TTC549 (cell line): ENCODE results near the gene SLC26A11.
"Not testable (repeated sequence)": the region's sequence is repeated elsewhere in the genome, so short reads cannot be mapped to it uniquely, and the experiment has no call there.

ENCODE experiments used
- FAIRE-seq: peaks from 2 replicates; lab custom pipeline; 2012; peaks lifted over from hg19 to GRCh38; lab: Jason Lieb, UNC

Gene SLC26A11

GRCh38 chr17:80219013-80219762, 1.0 kb upstream of the SLC26A11 start:
- no peak for FAIRE-seq

- no peak for FAIRE-seq
Observed at GRCh38 chr17:80219763-80220053, 519 bp upstream of the SLC26A11 start.

GRCh38 chr17:80220736-80221215, 549 bp downstream of the SLC26A11 start:
- no peak for FAIRE-seq

GRCh38 chr17:80221351-80222105, 1.3 kb downstream of the SLC26A11 start:
- FAIRE-seq = no peak

- no peak for FAIRE-seq
Observed at GRCh38 chr17:80222376-80223141, 2.3 kb downstream of the SLC26A11 start.

GRCh38 chr17:80223142-80223815, 3.1 kb downstream of the SLC26A11 start:
- FAIRE-seq = no peak

- FAIRE-seq = no peak
Observed at GRCh38 chr17:80223838-80224497, 3.7 kb downstream of the SLC26A11 start.

- FAIRE-seq = no peak
Observed at GRCh38 chr17:80224683-80225082, 4.5 kb downstream of the SLC26A11 start.

GRCh38 chr17:80225230-80225629, 5.0 kb downstream of the SLC26A11 start:
- no peak for FAIRE-seq

- FAIRE-seq = no peak
Observed at GRCh38 chr17:80227156-80227555, 6.9 kb downstream of the SLC26A11 start.

- FAIRE-seq = no peak
Observed at GRCh38 chr17:80227666-80228065, 7.4 kb downstream of the SLC26A11 start.

- FAIRE-seq = no peak
Observed at GRCh38 chr17:80228477-80228876, 8.2 kb downstream of the SLC26A11 start.

- FAIRE-seq = no peak
Observed at GRCh38 chr17:80229011-80229410, 8.8 kb downstream of the SLC26A11 start.

GRCh38 chr17:80232438-80232837, 12.2 kb downstream of the SLC26A11 start:
- FAIRE-seq = no peak

- FAIRE-seq = no peak
Observed at GRCh38 chr17:80233202-80233601, 13.0 kb downstream of the SLC26A11 start.

GRCh38 chr17:80236911-80237310, 16.7 kb downstream of the SLC26A11 start:
- no peak for FAIRE-seq

GRCh38 chr17:80237386-80237785, 17.2 kb downstream of the SLC26A11 start:
- no peak for FAIRE-seq

GRCh38 chr17:80242505-80242904, 22.3 kb downstream of the SLC26A11 start:
- no peak for FAIRE-seq

GRCh38 chr17:80243526-80244433, 23.6 kb downstream of the SLC26A11 start:
- FAIRE-seq = no peak

- FAIRE-seq = not testable (repeated sequence)
Observed at GRCh38 chr17:80244448-80244847, 24.2 kb downstream of the SLC26A11 start.
